K562 (cell line): Measurements from ENCODE around the gene EDARADD. TPM values are rescaled to one million over a fixed set of nuclear protein-coding genes. Genes with fewer than 3 reads are reported as not detected.
A peak's percentile ranks its signal among the peaks of the same experiment; 100 is the strongest.

Experiments used
- CBX3 ChIP-seq, 2 experiments: IDR thresholded peaks; 1 replicate in 1 of 2; 2 replicates in 1 of 2; pipeline ENCODE4 v1.6.1; 2012; ENCODE audit warnings: inconsistent platforms in 2 of 2, low read length in 2 of 2, borderline replicate concordance in 1 of 2, control low read depth in 1 of 2
- CTBP1 ChIP-seq: fragments of 450-650 bp; IDR thresholded peaks from 2 replicates; pipeline ENCODE4 v1.6.1; 2016; ENCODE audit warnings: borderline replicate concordance
- DPF2 ChIP-seq: fragments of 450-650 bp; IDR thresholded peaks from 2 replicates; pipeline ENCODE4 v1.6.1; 2016
- ELF1 ChIP-seq: fragments of 200-800 bp; sonication (Bioruptor generic); IDR thresholded peaks from 2 replicates; pipeline ENCODE4 v1.6.1; 2016; ENCODE audit warnings: missing genetic modification characterization, missing compliant biosample characterization
- GABPB2 ChIP-seq: fragments of 250-450 bp; sonication (Bioruptor Pico); conservative IDR thresholded peaks from 2 replicates; pipeline ENCODE4 v1.5.1; 2021; ENCODE audit warnings: mild to moderate bottlenecking
- HMBOX1 ChIP-seq: sonication (generic); IDR thresholded peaks from 2 replicates; pipeline ENCODE4 v1.6.1; 2016
- LEF1 ChIP-seq: fragments of 450-650 bp; IDR thresholded peaks from 2 replicates; pipeline ENCODE4 v1.6.1; 2016; ENCODE audit warnings: mild to moderate bottlenecking
- MBD1 ChIP-seq: fragments of 250-450 bp; sonication (Bioruptor Pico); IDR thresholded peaks from 2 replicates; pipeline ENCODE4 v1.8.0; 2022; ENCODE audit warnings: inconsistent platforms
- NR2C1 ChIP-seq, 2 experiments: fragments of 450-650 bp; IDR thresholded peaks; 2 replicates each; pipeline ENCODE4 v1.6.1; 2017; ENCODE audit warnings: mild to moderate bottlenecking in 2 of 2, antibody characterized with exemption in 1 of 2, inconsistent platforms in 1 of 2, missing compliant biosample characterization in 1 of 2, missing genetic modification characterization in 1 of 2
- PBX2 ChIP-seq, 2 experiments: IDR thresholded peaks in 1 of 2; conservative IDR thresholded peaks in 1 of 2; 2 replicates each; pipeline ENCODE4 v1.6.1; 2016; ENCODE audit warnings: low read depth in 2 of 2, mild to moderate bottlenecking in 1 of 2, missing compliant biosample characterization in 1 of 2, missing genetic modification characterization in 1 of 2, moderate library complexity in 1 of 2
- PKNOX1 ChIP-seq: fragments of 450-650 bp; IDR thresholded peaks from 2 replicates; pipeline ENCODE4 v1.6.1; 2016
- SMARCA4 ChIP-seq: fragments of 450-650 bp; IDR thresholded peaks from 2 replicates; pipeline ENCODE4 v1.6.1; 2016
- SNAPC5 ChIP-seq: fragments of 250-450 bp; sonication (Bioruptor Pico); IDR thresholded peaks from 2 replicates; pipeline ENCODE4 v1.8.0; 2021; ENCODE audit warnings: moderate library complexity, mild to moderate bottlenecking, inconsistent platforms
- TEAD4 ChIP-seq, 2 experiments: sonication (generic) in 1 of 2; formaldehyde crosslinking in 1 of 2; IDR thresholded peaks; 2 replicates each; pipeline versions ENCODE4 v1.6.1 to v1.8.0; 2012 to 2022; ENCODE audit warnings: borderline replicate concordance in 1 of 2, inconsistent platforms in 1 of 2, low read length in 1 of 2, mild to moderate bottlenecking in 1 of 2, missing genetic modification reagents in 1 of 2
- TFAM ChIP-seq: fragments of 250-450 bp; sonication (Bioruptor Pico); conservative IDR thresholded peaks from 2 replicates; pipeline ENCODE4 v1.5.0; 2021; ENCODE audit warnings: mild to moderate bottlenecking, moderate library complexity
- ZFX ChIP-seq: sonication (generic); formaldehyde crosslinking; IDR thresholded peaks from 2 replicates; pipeline ENCODE4 v1.8.0; 2022; ENCODE audit warnings: mild to moderate bottlenecking, missing genetic modification reagents, moderate library complexity
- ZNF398 ChIP-seq: fragments of 250-450 bp; sonication (Bioruptor Pico); IDR thresholded peaks from 2 replicates; pipeline ENCODE4 v1.8.0; 2021; ENCODE audit warnings: moderate library complexity, mild to moderate bottlenecking, inconsistent platforms
- polyA plus RNA-seq, 8 experiments: library from polyadenylated mRNA; depleted of rRNA in 4 of 8; stranded (reverse) in 5 of 8; unstranded in 3 of 8; fragments of >200 nt; fragmentation: Nextera tagmentation in 2 of 8; fragmentation: Illumina TruSeq in 1 of 8; extraction: Ambion mirVana in 2 of 8; extraction: Trizol in 1 of 8; gene quantifications; 2 replicates each; pipeline versions ENCODE4 v1.2.1 to v1.2.3, GENCODE V29; 2011 to 2014; ENCODE audit warnings: inconsistent platforms in 1 of 8, missing spikeins in 1 of 8
- total RNA-seq, 7 experiments: library from RNA; depleted of rRNA in 6 of 7; stranded (reverse); fragments of >200 nt in 6 of 7; fragmentation: Illumina TruSeq in 2 of 7; extraction: Trizol in 2 of 7; gene quantifications; 2 replicates each; pipeline versions ENCODE4 v1.2.1 to v1.2.3, GENCODE V29; 2011 to 2021; ENCODE audit warnings: low replicate concordance in 1 of 7

The EDARADD gene
- total and polyA plus RNA-seq, 9 of the 15 experiments (the other 6 are each of a cell fraction or from before 2014, with no cell fraction given), result 0.46 to 32.4 (median 20.6) TPM

GRCh38 chr1:236393681-236394481, at the start of gene EDARADD (continued):
- TF ChIP-seq GABPB2 (CRISPR knock-in tag) (no peak), PKNOX1 (no peak), TEAD4 (IDR thresholded peaks at IDR 0.05; ENCODE audit: low read length) (peak; percentile 58; the same call in 1 of the 2 replicates), TEAD4 (CRISPR knock-in tag; IDR thresholded peaks at IDR 0.05; ENCODE audit: borderline replicate concordance) (no peak), PBX2 (CRISPR knock-in tag; IDR thresholded peaks at IDR 0.05; ENCODE audit: low read depth) (no peak), PBX2 (tag; conservative IDR thresholded peaks at IDR 0.05; ENCODE audit: low read depth) (no peak), SMARCA4 (no peak), CTBP1 (peak; percentile 44; the same call in 1 of the 2 replicates), ZNF398 (CRISPR knock-in tag) (no peak), SNAPC5 (CRISPR knock-in tag) (no peak), TFAM (CRISPR knock-in tag) (no peak), LEF1 (no peak), CBX3 (IDR thresholded peaks at IDR 0.05; ENCODE audit: borderline replicate concordance in 1 of 2, low read length in 2 of 2) (no peak), ZFX (no peak), DPF2 (no peak), MBD1 (CRISPR knock-in tag) (peak; percentile 60; the same call in 1 of the 2 replicates), HMBOX1 (peak; percentile 93), ELF1 (tag) (0 out of 2 replicates have a peak, but pooled peaks have one; percentile 18), NR2C1 (IDR thresholded peaks at IDR 0.05) (no peak), NR2C1 (tag; IDR thresholded peaks at IDR 0.05) (no peak)
